Ectodermal cell (in vitro differentiated cells): ENCODE data around the gene IL15RA.

Source experiments
- H3K27ac ChIP-seq: 2 replicates; pipeline ENCODE4 v1.7.0; 2013; ENCODE audit warnings: mild to moderate bottlenecking, low read depth, low read length; ENCODE audit not compliant: insufficient read depth, poor library complexity, severe bottlenecking
- H3K27me3 ChIP-seq: 2 replicates; pipeline ENCODE4 v1.7.0; 2013; ENCODE audit warnings: mild to moderate bottlenecking, low read length; ENCODE audit not compliant: insufficient read depth, control insufficient read depth, poor library complexity, severe bottlenecking
- H3K36me3 ChIP-seq: one replicate; pipeline ENCODE4 v1.7.0; 2013; ENCODE audit warnings: low read length; ENCODE audit not compliant: control insufficient read depth, insufficient read depth
- H3K4me1 ChIP-seq: one replicate; pipeline ENCODE4 v1.7.0; 2013; ENCODE audit warnings: low read length; ENCODE audit not compliant: control insufficient read depth, insufficient read depth
- H3K4me3 ChIP-seq: 2 replicates; pipeline ENCODE4 v1.7.0; 2013; ENCODE audit warnings: low read depth, low read length, control low read depth; ENCODE audit not compliant: insufficient read depth
- H3K9me3 ChIP-seq: 2 replicates; pipeline ENCODE4 v1.7.0; 2013; ENCODE audit warnings: mild to moderate bottlenecking, low read length, moderate library complexity; ENCODE audit not compliant: control insufficient read depth
- WGBS, 2 experiments: methylation state at CpG; one replicate each; pipeline ENCODE4 v1.1.7; 2013; ENCODE audit warnings: missing lambda C conversion rate in 2 of 2; 5-methylcytosine and 5-hydroxymethylcytosine counted together

The IL15RA gene

GRCh38 chr10:5987747-5988146 is 10.4 kb upstream of the IL15RA start:
- Histone ChIP-seq H3K27me3 (no peaks in the 10 kb centered on the region), H3K9me3 (no peaks in the 10 kb centered on the region), H3K4me3 (no peak overlapping the region), H3K27ac (no peak overlapping the region), H3K36me3 (no peaks in the 10 kb centered on the region), H3K4me1 (no peaks in the 10 kb centered on the region)
- WGBS, 2 experiments: 92 to 93% methylated on average over 4 of the region's 4 CpGs

GRCh38 chr10:5985029-5985428 is 7.7 kb upstream of the IL15RA start:
- Histone ChIP-seq H3K4me1 (no peaks in the 10 kb centered on the region), H3K27me3 (peaks cover 10% of the 10 kb centered on the region), H3K4me3 (no peak overlapping the region), H3K9me3 (no peaks in the 10 kb centered on the region), H3K27ac (no peak overlapping the region), H3K36me3 (no peaks in the 10 kb centered on the region)
- 90% methylated on average over 5 of the region's 5 CpGs for WGBS, 2 experiments

GRCh38 chr10:5983774-5984173 is 6.4 kb upstream of the IL15RA start:
- 91 to 93% methylated on average over 9 of the region's 9 CpGs for WGBS, 2 experiments
- Histone ChIP-seq H3K27ac (no peak overlapping the region), H3K9me3 (no peaks in the 10 kb centered on the region), H3K36me3 (no peaks in the 10 kb centered on the region), H3K27me3 (peaks cover 23% of the 10 kb centered on the region), H3K4me1 (no peaks in the 10 kb centered on the region), H3K4me3 (no peak overlapping the region)

GRCh38 chr10:5981529-5981928 is 4.2 kb upstream of the IL15RA start:
- Histone ChIP-seq H3K27me3 (peaks cover 45% of the 10 kb centered on the region), H3K4me3 (no peak overlapping the region), H3K4me1 (peaks cover 6% of the 10 kb centered on the region), H3K9me3 (no peaks in the 10 kb centered on the region), H3K36me3 (no peaks in the 10 kb centered on the region), H3K27ac (no peak overlapping the region)
- WGBS, 2 experiments: 85 to 88% methylated on average over 9 of the region's 9 CpGs

GRCh38 chr10:5978230-5978489 is 817 bp upstream of the IL15RA start:
- Histone ChIP-seq H3K9me3 (no peaks in the 10 kb centered on the region), H3K27ac (no peak overlapping the region), H3K27me3 (peaks cover 62% of the 10 kb centered on the region), H3K4me1 (peaks cover 6% of the 10 kb centered on the region), H3K36me3 (no peaks in the 10 kb centered on the region), H3K4me3 (peak overlapping the region; percentile 51)
- 14 to 18% methylated on average over 6 of the region's 6 CpGs for WGBS, 2 experiments

- H3K27me3 ChIP-seq: peaks cover 62% of the 10 kb centered on the region
- 1% methylated on average over 82 of the region's 82 CpGs for whole genome bisulfite sequencing, 2 experiments
- peak overlapping the region; percentile 51 for H3K4me3 ChIP-seq
- H3K4me1 ChIP-seq: peaks cover 6% of the 10 kb centered on the region
- no peaks in the 10 kb centered on the region for H3K36me3 ChIP-seq
- H3K9me3 ChIP-seq: no peaks in the 10 kb centered on the region
- H3K27ac ChIP-seq: no peak overlapping the region
Measured at GRCh38 chr10:5976512-5977470, 552 bp downstream of the IL15RA start.

- H3K27ac ChIP-seq: no peak overlapping the region
Measured at GRCh38 chr10:5975641-5976473, 1.5 kb downstream of the IL15RA start.

GRCh38 chr10:5973069-5973468 is 4.3 kb downstream of the IL15RA start:
- H3K36me3 ChIP-seq: no peaks in the 10 kb centered on the region
- H3K27ac ChIP-seq: no peak overlapping the region
- H3K27me3 ChIP-seq: peaks cover 32% of the 10 kb centered on the region
- H3K4me1 ChIP-seq: peaks cover 4% of the 10 kb centered on the region
- H3K9me3 ChIP-seq: no peaks in the 10 kb centered on the region
- 88 to 96% methylated on average over 3 of the region's 4 CpGs for WGBS, 2 experiments
- H3K4me3 ChIP-seq: no peak overlapping the region

More at GRCh38 chr10:5975641-5976473, 1.5 kb downstream of the IL15RA start:
- peaks cover 58% of the 10 kb centered on the region for H3K27me3 ChIP-seq
- no peaks in the 10 kb centered on the region for H3K9me3 ChIP-seq
- H3K36me3 ChIP-seq: no peaks in the 10 kb centered on the region
- H3K4me3 ChIP-seq: no peak overlapping the region
- peaks cover 6% of the 10 kb centered on the region for H3K4me1 ChIP-seq
- WGBS, 2 experiments: 78 to 79% methylated on average over 20 of the region's 20 CpGs

- no peaks in the 10 kb centered on the region for H3K4me1 ChIP-seq
- no peak overlapping the region for H3K27ac ChIP-seq
- no peaks in the 10 kb centered on the region for H3K9me3 ChIP-seq
- no peaks in the 10 kb centered on the region for H3K36me3 ChIP-seq
- H3K27me3 ChIP-seq: peaks cover 20% of the 10 kb centered on the region
- 89 to 93% methylated on average over 4 of the region's 4 CpGs for WGBS, 2 experiments
- no peak overlapping the region for H3K4me3 ChIP-seq
Measured at GRCh38 chr10:5971886-5972285, 5.5 kb downstream of the IL15RA start.

- Histone ChIP-seq H3K27ac (no peak overlapping the region), H3K4me3 (no peak overlapping the region), H3K9me3 (no peaks in the 10 kb centered on the region), H3K36me3 (no peaks in the 10 kb centered on the region), H3K27me3 (peaks cover 15% of the 10 kb centered on the region), H3K4me1 (no peaks in the 10 kb centered on the region)
- 91% methylated on average over 8 of the region's 8 CpGs for WGBS, 2 experiments
Measured at GRCh38 chr10:5971315-5971832, 6.0 kb downstream of the IL15RA start.
